ENCODE measurements around the gene BTN1A1.
"Not testable (repeated sequence)": the region's sequence is repeated elsewhere in the genome, so short reads cannot be mapped to it uniquely, and the experiment has no call there.

BTN1A1 gene

GRCh38 chr6:26500102-26500501 lies at the start of gene BTN1A1:
Gene BTN1A1, plus strand, starts transcription at chr6:26500303. Its CDS starts 984 bp downstream, at chr6:26501287.
- ATAC-seq, result no peak
- no peaks in the 10 kb centered on the region for H3K9me3 Mint-ChIP-seq
- DNase-seq, result no peak
- peak within 1 kb of the TSS; percentile 14 to 83 for H3K4me3 Mint-ChIP-seq
- no peak within 1 kb of the TSS for H3K27ac Mint-ChIP-seq
- peaks cover 46% of the 10 kb centered on the region for H3K27me3 Mint-ChIP-seq
- H3K4me1 Mint-ChIP-seq, result peaks cover 12% of the 10 kb centered on the region

GRCh38 chr6:26452631-26453235 lies 47.4 kb upstream of the BTN1A1 start:
- peaks cover 45% of the 10 kb centered on the region for H3K4me1 Mint-ChIP-seq

GRCh38 chr6:26454631-26455030 lies 45.5 kb upstream of the BTN1A1 start:
- DNase-seq, result no peak
- no peaks in the 10 kb centered on the region for H3K9me3 Mint-ChIP-seq
- H3K27ac Mint-ChIP-seq, result no peak overlapping the region
- ATAC-seq, result no peak
- no peaks in the 10 kb centered on the region for H3K27me3 Mint-ChIP-seq
- H3K4me3 Mint-ChIP-seq, result no peak overlapping the region
- H3K4me1 Mint-ChIP-seq, result peaks cover 39% of the 10 kb centered on the region

More at GRCh38 chr6:26452631-26453235, 47.4 kb upstream of the BTN1A1 start:
- Mint-ChIP-seq H3K4me3 (no peak overlapping the region), H3K27ac (no peak overlapping the region), H3K9me3 (no peaks in the 10 kb centered on the region), H3K27me3 (no peaks in the 10 kb centered on the region)
- DNase-seq, result no peak
- no peak for ATAC-seq

- Mint-ChIP-seq H3K27ac (no peak overlapping the region), H3K4me3 (no peak overlapping the region)
- DNase-seq, result no peak
Observed at GRCh38 chr6:26455357-26455970, 44.6 kb upstream of the BTN1A1 start.

GRCh38 chr6:26457264-26457805 lies 42.8 kb upstream of the BTN1A1 start:
- H3K4me1 Mint-ChIP-seq, result peaks cover 52% of the 10 kb centered on the region
- no peak for DNase-seq
- ATAC-seq, result peak; percentile 24
- no peaks in the 10 kb centered on the region for H3K9me3 Mint-ChIP-seq
- no peaks in the 10 kb centered on the region for H3K27me3 Mint-ChIP-seq
- H3K27ac Mint-ChIP-seq, result peak overlapping the region; percentile 98 to 99
- peak overlapping the region; percentile 95 to 99 for H3K4me3 Mint-ChIP-seq

More at GRCh38 chr6:26455357-26455970, 44.6 kb upstream of the BTN1A1 start:
- H3K9me3 Mint-ChIP-seq, result no peaks in the 10 kb centered on the region
- no peaks in the 10 kb centered on the region for H3K27me3 Mint-ChIP-seq
- ATAC-seq, result no peak
- H3K4me1 Mint-ChIP-seq, result peaks cover 43% of the 10 kb centered on the region

GRCh38 chr6:26457806-26458688 lies 42.1 kb upstream of the BTN1A1 start, which contains the start of gene BTN2A1:
Gene BTN2A1, plus strand, starts transcription at chr6:26457955. Its CDS starts 682 bp downstream, at chr6:26458637.
- DNase-seq, result peak; percentile 47 to 64
- Mint-ChIP-seq H3K9me3 (no peaks in the 10 kb centered on the region), H3K4me3 (peak within 1 kb of the TSS; percentile 95 to 99), H3K4me1 (peaks cover 60% of the 10 kb centered on the region), H3K27ac (peak within 1 kb of the TSS; percentile 98 to 99), H3K27me3 (no peaks in the 10 kb centered on the region)
- peak; percentile 97 for ATAC-seq

- H3K9me3 Mint-ChIP-seq, result no peaks in the 10 kb centered on the region
- H3K4me1 Mint-ChIP-seq, result peaks cover 71% of the 10 kb centered on the region
- no peak for ATAC-seq
- H3K4me3 Mint-ChIP-seq, result peak overlapping the region; percentile 82 to 86
- no peaks in the 10 kb centered on the region for H3K27me3 Mint-ChIP-seq
- DNase-seq, result no peak
- H3K27ac Mint-ChIP-seq, result peak overlapping the region; percentile 38 to 87
Observed at GRCh38 chr6:26459023-26459810, 40.9 kb upstream of the BTN1A1 start.

GRCh38 chr6:26461353-26461752 lies 38.8 kb upstream of the BTN1A1 start:
- H3K4me1 Mint-ChIP-seq, result peaks cover 73% of the 10 kb centered on the region
- H3K27me3 Mint-ChIP-seq, H3K9me3 Mint-ChIP-seq, ATAC-seq, H3K27ac Mint-ChIP-seq, DNase-seq: not testable (repeated sequence)
- H3K4me3 Mint-ChIP-seq, result peak overlapping the region in 1 of 2 donors; percentile 16

GRCh38 chr6:26464014-26464413 lies 36.1 kb upstream of the BTN1A1 start:
- Mint-ChIP-seq H3K27me3 (no peaks in the 10 kb centered on the region), H3K9me3 (no peaks in the 10 kb centered on the region), H3K4me1 (peaks cover 59% of the 10 kb centered on the region), H3K27ac (peak overlapping the region; percentile 68 to 87), H3K4me3 (no peak overlapping the region)
- no peak for DNase-seq
- ATAC-seq, result no peak

GRCh38 chr6:26464416-26465131 lies 35.5 kb upstream of the BTN1A1 start:
- H3K4me3 Mint-ChIP-seq, result no peak overlapping the region
- ATAC-seq, result no peak
- no peak for DNase-seq
- H3K27ac Mint-ChIP-seq, result peak overlapping the region in 1 of 2 donors; percentile 87
- no peaks in the 10 kb centered on the region for H3K27me3 Mint-ChIP-seq
- H3K9me3 Mint-ChIP-seq, result no peaks in the 10 kb centered on the region
- H3K4me1 Mint-ChIP-seq, result peaks cover 54% of the 10 kb centered on the region

- Mint-ChIP-seq H3K27ac (no peak overlapping the region), H3K27me3 (no peaks in the 10 kb centered on the region), H3K4me1 (peaks cover 42% of the 10 kb centered on the region), H3K4me3 (no peak overlapping the region), H3K9me3 (no peaks in the 10 kb centered on the region)
- ATAC-seq, result no peak
- no peak for DNase-seq
Observed at GRCh38 chr6:26465776-26466175, 34.3 kb upstream of the BTN1A1 start.

- Mint-ChIP-seq H3K27me3 (no peaks in the 10 kb centered on the region), H3K4me1 (peaks cover 28% of the 10 kb centered on the region), H3K4me3 (no peak overlapping the region), H3K27ac (peak overlapping the region in 1 of 2 donors; percentile 78), H3K9me3 (peaks cover 18 to 20% of the 10 kb centered on the region in 2 donors)
- ATAC-seq, result no peak
- no peak for DNase-seq
Observed at GRCh38 chr6:26468829-26469228, 31.3 kb upstream of the BTN1A1 start.

GRCh38 chr6:26470643-26471042 lies 29.5 kb upstream of the BTN1A1 start:
- H3K27me3 Mint-ChIP-seq, result no peaks in the 10 kb centered on the region
- ATAC-seq, result no peak
- DNase-seq, result no peak
- no peak overlapping the region for H3K27ac Mint-ChIP-seq
- no peak overlapping the region for H3K4me3 Mint-ChIP-seq
- H3K9me3 Mint-ChIP-seq, result peaks cover 18 to 20% of the 10 kb centered on the region in 2 donors
- peaks cover 32% of the 10 kb centered on the region for H3K4me1 Mint-ChIP-seq

- no peak overlapping the region for H3K27ac Mint-ChIP-seq
- H3K9me3 Mint-ChIP-seq, result peaks cover 18 to 20% of the 10 kb centered on the region in 2 donors
- ATAC-seq (no peak), DNase-seq (no peak)
- H3K4me3 Mint-ChIP-seq, result no peak overlapping the region
- peaks cover 37% of the 10 kb centered on the region for H3K4me1 Mint-ChIP-seq
- no peaks in the 10 kb centered on the region for H3K27me3 Mint-ChIP-seq
Observed at GRCh38 chr6:26471970-26472369, 28.1 kb upstream of the BTN1A1 start.

Measured in stimulated activated naive CD8-positive, alpha-beta T cell treated with anti-CD3 and anti-CD28 coated beads, Interleukin-15, amount 100 ng/mL, for 72 hours (primary cell).